ENCODE data around the gene PRLR.

DNA sequence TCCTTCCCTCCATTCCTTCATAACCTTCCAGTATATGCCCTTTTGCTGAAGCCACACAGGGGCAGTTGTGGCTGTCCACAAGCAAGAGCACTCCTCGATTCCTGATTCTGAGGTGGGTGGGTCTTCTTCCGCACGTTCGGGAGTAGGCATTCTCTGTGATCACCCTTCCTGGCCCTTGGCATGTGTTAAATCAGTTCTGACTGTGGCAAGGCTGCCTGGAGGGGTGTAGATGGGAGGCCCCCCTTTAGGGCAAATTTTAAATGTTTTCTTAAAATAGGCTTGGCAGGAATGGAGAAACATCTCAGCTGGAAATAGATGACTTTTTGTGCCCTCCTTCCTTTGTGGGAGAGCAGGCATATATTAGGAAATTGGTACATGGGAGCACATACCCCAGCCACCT lies 185.6 kb downstream of the PRLR start:
- TF ChIP-seq, protein P1, sequence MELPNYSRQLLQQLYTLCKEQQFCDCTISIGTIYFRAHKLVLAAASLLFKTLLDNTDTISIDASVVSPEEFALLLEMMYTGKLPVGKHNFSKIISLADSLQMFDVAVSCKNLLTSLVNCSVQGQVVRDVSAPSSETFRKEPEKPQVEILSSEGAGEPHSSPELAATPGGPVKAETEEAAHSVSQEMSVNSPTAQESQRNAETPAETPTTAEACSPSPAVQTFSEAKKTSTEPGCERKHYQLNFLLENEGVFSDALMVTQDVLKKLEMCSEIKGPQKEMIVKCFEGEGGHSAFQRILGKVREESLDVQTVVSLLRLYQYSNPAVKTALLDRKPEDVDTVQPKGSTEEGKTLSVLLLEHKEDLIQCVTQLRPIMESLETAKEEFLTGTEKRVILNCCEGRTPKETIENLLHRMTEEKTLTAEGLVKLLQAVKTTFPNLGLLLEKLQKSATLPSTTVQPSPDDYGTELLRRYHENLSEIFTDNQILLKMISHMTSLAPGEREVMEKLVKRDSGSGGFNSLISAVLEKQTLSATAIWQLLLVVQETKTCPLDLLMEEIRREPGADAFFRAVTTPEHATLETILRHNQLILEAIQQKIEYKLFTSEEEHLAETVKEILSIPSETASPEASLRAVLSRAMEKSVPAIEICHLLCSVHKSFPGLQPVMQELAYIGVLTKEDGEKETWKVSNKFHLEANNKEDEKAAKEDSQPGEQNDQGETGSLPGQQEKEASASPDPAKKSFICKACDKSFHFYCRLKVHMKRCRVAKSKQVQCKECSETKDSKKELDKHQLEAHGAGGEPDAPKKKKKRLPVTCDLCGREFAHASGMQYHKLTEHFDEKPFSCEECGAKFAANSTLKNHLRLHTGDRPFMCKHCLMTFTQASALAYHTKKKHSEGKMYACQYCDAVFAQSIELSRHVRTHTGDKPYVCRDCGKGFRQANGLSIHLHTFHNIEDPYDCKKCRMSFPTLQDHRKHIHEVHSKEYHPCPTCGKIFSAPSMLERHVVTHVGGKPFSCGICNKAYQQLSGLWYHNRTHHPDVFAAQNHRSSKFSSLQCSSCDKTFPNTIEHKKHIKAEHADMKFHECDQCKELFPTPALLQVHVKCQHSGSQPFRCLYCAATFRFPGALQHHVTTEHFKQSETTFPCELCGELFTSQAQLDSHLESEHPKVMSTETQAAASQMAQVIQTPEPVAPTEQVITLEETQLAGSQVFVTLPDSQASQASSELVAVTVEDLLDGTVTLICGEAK (IDR thresholded peaks at IDR 0.05) = no peak
- TF ChIP-seq, protein P1 (CRISPR knock-in tag; IDR thresholded peaks at IDR 0.05) = no peak
- TF ChIP-seq, protein P2, sequence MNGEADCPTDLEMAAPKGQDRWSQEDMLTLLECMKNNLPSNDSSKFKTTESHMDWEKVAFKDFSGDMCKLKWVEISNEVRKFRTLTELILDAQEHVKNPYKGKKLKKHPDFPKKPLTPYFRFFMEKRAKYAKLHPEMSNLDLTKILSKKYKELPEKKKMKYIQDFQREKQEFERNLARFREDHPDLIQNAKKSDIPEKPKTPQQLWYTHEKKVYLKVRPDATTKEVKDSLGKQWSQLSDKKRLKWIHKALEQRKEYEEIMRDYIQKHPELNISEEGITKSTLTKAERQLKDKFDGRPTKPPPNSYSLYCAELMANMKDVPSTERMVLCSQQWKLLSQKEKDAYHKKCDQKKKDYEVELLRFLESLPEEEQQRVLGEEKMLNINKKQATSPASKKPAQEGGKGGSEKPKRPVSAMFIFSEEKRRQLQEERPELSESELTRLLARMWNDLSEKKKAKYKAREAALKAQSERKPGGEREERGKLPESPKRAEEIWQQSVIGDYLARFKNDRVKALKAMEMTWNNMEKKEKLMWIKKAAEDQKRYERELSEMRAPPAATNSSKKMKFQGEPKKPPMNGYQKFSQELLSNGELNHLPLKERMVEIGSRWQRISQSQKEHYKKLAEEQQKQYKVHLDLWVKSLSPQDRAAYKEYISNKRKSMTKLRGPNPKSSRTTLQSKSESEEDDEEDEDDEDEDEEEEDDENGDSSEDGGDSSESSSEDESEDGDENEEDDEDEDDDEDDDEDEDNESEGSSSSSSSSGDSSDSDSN (CRISPR knock-in tag; IDR thresholded peaks at IDR 0.05) = no peak
- TF ChIP-seq RFX5 (IDR thresholded peaks at IDR 0.05; ENCODE audit: low read depth, low read length) (no peak), POLR2A (IDR thresholded peaks at IDR 0.05; ENCODE audit: insufficient read depth in 1 of 2, low read depth in 2 of 2, low read length in 2 of 2) (no peak), ZKSCAN1 (IDR thresholded peaks at IDR 0.05; ENCODE audit: low read length) (no peak), EZH2 (conservative IDR thresholded peaks at IDR 0.05; ENCODE audit: low read depth, low read length) (no peak), SNRNP70 (IDR thresholded peaks at IDR 0.05; ENCODE audit: low read depth, low read length) (no peak)
- TF ChIP-seq, protein P3, sequence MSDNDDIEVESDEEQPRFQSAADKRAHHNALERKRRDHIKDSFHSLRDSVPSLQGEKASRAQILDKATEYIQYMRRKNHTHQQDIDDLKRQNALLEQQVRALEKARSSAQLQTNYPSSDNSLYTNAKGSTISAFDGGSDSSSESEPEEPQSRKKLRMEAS (IDR thresholded peaks at IDR 0.05) = no peak
